VCaP (cell line): Measurements from ENCODE around the gene FREM2.

Experiments
- H3K27ac ChIP-seq: fragments of 450-650 bp; 2 replicates; pipeline ENCODE4 v1.5.1; 2017
- TF ChIP-seq, protein P1 (sequence below): fragments of 450-650 bp; conservative IDR thresholded peaks from 2 replicates; pipeline ENCODE4 v1.5.1; 2017; ENCODE audit warnings: mild to moderate bottlenecking, moderate library complexity

FREM2 gene

DNA sequence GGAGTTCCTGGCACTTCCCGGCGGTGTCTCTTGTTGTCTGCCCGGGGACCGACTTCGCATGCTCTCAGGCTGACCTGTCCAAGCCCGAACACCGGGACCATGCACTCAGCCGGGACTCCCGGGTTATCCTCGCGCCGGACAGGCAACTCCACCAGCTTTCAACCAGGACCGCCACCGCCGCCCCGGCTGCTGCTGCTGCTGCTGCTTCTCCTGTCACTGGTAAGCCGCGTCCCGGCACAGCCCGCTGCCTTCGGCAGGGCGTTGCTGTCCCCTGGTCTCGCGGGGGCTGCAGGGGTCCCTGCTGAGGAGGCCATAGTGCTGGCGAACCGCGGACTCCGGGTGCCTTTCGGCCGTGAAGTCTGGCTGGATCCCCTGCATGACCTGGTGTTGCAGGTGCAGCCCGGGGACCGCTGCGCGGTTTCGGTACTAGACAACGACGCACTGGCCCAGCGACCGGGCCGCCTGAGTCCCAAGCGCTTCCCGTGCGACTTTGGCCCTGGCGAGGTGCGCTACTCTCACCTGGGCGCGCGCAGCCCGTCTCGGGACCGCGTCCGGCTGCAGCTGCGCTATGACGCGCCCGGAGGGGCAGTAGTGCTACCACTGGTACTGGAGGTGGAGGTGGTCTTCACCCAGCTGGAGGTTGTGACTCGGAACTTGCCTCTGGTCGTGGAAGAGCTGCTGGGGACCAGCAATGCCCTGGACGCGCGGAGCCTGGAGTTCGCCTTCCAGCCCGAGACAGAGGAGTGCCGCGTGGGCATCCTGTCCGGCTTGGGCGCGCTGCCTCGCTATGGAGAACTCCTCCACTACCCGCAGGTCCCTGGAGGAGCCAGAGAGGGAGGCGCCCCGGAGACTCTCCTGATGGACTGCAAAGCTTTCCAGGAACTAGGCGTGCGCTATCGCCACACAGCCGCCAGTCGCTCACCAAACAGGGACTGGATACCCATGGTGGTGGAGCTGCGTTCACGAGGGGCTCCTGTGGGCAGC lies 661 bp downstream of the FREM2 start:
- peak overlapping the region; percentile 58 for H3K27ac ChIP-seq
- TF ChIP-seq, protein P1, sequence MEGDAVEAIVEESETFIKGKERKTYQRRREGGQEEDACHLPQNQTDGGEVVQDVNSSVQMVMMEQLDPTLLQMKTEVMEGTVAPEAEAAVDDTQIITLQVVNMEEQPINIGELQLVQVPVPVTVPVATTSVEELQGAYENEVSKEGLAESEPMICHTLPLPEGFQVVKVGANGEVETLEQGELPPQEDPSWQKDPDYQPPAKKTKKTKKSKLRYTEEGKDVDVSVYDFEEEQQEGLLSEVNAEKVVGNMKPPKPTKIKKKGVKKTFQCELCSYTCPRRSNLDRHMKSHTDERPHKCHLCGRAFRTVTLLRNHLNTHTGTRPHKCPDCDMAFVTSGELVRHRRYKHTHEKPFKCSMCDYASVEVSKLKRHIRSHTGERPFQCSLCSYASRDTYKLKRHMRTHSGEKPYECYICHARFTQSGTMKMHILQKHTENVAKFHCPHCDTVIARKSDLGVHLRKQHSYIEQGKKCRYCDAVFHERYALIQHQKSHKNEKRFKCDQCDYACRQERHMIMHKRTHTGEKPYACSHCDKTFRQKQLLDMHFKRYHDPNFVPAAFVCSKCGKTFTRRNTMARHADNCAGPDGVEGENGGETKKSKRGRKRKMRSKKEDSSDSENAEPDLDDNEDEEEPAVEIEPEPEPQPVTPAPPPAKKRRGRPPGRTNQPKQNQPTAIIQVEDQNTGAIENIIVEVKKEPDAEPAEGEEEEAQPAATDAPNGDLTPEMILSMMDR: no peak

DNA sequence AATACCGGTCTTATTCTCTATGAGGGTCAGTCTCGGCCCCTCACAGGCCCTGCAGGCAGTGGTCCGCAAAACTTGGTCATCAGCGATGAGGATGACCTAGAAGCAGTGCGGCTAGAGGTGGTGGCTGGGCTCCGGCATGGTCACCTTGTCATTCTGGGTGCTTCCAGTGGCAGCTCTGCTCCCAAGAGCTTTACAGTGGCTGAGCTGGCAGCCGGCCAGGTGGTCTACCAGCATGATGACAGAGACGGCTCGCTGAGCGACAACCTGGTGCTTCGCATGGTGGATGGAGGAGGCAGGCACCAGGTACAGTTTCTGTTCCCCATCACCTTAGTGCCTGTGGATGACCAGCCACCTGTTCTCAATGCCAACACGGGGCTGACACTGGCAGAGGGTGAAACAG lies 1.8 kb downstream of the FREM2 start:
- TF ChIP-seq, protein P1: no peak
- no peak overlapping the region for H3K27ac ChIP-seq

DNA sequence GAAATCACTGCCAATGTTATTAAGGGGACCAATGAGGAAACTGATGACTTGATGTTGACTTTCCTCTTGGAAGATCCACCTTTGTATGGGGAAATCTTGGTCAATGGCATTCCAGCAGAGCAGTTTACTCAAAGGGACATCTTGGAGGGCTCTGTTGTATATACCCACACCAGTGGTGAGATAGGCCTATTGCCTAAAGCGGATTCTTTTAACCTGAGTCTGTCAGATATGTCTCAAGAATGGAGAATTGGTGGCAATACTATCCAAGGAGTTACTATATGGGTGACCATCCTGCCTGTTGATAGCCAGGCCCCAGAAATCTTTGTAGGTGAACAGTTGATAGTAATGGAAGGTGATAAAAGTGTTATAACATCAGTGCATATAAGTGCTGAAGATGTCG lies 3.4 kb downstream of the FREM2 start:
- TF ChIP-seq, protein P1: no peak
- H3K27ac ChIP-seq: no peak overlapping the region

DNA sequence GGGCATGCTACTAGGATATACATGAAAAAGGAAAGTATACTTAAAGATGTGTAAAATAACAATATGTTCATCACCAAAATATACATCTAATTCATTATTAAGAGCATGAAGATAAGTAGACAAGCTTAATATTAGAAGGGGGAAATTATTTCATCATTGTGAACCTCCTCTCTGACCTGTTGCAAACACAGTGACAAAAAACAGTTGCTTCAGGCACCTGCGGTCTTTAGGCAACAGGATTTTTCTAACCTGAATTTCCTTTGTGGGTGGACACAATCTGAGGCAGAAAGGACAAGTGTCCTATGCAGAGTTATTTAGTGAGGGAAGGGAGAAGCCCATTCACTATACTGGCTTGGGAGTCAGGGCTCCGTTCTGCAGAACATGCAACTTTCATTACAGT lies 6.3 kb downstream of the FREM2 start:
- TF ChIP-seq, protein P1: no peak

DNA sequence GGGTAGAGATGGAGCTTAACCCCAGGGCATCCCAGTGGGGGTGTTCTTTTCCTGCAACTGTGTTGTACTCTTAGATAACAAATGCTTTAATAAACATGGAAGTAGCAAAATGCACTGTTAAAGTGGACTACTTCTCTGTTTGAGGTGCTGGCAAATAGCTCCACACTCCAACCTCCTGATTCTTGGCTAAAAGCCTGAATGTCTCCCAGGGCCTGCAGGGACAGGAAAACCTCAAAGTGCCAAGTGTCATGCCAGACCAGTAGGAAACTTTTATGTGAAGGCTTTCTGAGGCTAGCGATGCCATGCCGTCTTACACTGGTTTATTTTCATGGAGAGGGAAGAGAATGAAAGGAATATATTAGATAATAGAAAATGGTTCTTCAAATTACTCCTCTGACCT lies 6.8 kb downstream of the FREM2 start:
- TF ChIP-seq, protein P1: no peak
- no peak overlapping the region for H3K27ac ChIP-seq

More for the DNA sequence above, 6.3 kb downstream of the FREM2 start:
- no peak overlapping the region for H3K27ac ChIP-seq

DNA sequence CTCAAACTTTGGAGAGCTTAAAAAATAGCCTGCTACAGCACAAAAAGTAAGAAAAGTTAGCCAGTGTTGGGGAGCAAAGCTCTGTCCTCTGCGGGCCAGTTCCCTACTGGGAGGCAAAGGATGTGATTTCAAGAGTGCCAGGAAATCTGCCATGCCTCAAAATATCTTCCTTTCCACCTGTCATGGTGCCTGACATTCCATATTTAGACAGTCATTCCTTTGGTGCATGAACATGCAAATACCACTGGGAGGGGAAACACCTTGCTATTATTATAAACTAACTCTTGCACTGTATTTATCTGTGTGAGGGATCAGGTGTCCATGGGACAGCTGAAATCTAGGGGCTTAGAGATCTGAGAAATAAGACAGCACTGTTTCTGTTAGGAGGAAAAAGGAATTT lies 10.3 kb downstream of the FREM2 start:
- TF ChIP-seq, protein P1: no peak
- H3K27ac ChIP-seq: no peak overlapping the region

DNA sequence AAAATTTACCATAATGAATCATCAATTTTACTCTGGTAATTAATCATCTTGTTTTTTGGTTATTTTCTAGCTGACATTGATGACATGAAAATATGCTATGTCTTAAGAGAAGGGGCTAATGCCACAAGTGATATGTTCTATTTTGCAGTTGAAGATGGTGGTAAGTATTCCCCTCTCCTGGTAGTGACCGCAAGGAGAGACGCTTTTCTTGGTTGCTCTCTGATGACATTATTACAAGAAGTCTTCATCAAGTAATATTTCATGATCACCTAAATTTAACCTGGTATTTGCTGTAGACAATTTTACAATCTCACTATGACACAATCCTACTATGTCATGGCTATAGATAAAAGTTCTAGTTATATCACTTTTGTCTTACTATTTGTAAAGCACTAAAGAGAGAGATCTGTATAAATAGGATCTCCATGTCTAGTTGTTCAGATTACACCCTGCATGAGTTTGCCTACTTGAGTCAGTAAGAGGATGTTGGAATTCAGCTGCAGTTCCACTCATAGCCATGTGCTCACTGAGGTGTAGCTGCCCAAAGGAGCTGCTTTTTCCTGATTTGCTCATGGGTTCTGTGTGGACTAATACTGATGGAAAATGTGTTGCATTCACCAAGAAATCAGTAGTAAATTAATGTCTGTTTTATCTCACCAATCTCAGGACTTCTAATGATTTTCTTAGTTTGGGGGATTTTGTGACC lies 10.9 kb downstream of the FREM2 start:
- no peak overlapping the region for H3K27ac ChIP-seq
- TF ChIP-seq, protein P1: no peak; the same call in 1 of the 2 replicates
